Measurements from ENCODE around the gene GANC. TPM values are rescaled to one million over a fixed set of nuclear protein-coding genes. Genes with fewer than 3 reads are reported as not detected.
A peak's percentile ranks its signal among the peaks of the same experiment; 100 is the strongest.

Gene GANC
- total and polyA plus RNA-seq, 2 experiments from 2014 or later, result 7.4 to 12.6 TPM

GRCh38 chr15:42275780-42276391 is 2.9 kb downstream of the GANC start:
- H3K27me3 Mint-ChIP-seq (ENCODE audit: insufficient read depth, low read depth, poor library complexity), result peaks cover 2% of the 10 kb centered on the region
- Histone ChIP-seq H3K36me3 (ENCODE audit: insufficient read depth) (no peaks in the 10 kb centered on the region), H3K4me3 (peak overlapping the region; percentile 5), H3K27ac (ENCODE audit: low read depth) (peak overlapping the region; percentile 93), H2AFZ (no peak overlapping the region), H3K79me2 (replicated peaks; ENCODE audit: insufficient read depth) (peaks cover 20% of the 10 kb centered on the region), H3K9me2 (ENCODE audit: insufficient read depth) (no peaks in the 10 kb centered on the region), H3F3A (replicated peaks; ENCODE audit: low read depth) (no peaks in the 10 kb centered on the region), H3K4me1 (ENCODE audit: insufficient read depth) (peaks cover 22% of the 10 kb centered on the region; the same call in 1 of the 2 replicates), H3K4me2 (peak overlapping the region; percentile 16), H4K20me1 (replicated peaks; ENCODE audit: insufficient read depth) (no peaks in the 10 kb centered on the region), H3K27me3 (ENCODE audit: insufficient read depth) (no peaks in the 10 kb centered on the region)
- H3K27ac Mint-ChIP-seq, result peak overlapping the region; percentile 16
- H3K9me3 Mint-ChIP-seq, result no peaks in the 10 kb centered on the region
- no peak for ATAC-seq
- peaks cover 28% of the 10 kb centered on the region; the same call in 2 of the 3 replicates for H3K4me1 Mint-ChIP-seq
- peak overlapping the region; percentile 36 for H3K4me3 Mint-ChIP-seq
- H3K36me3 Mint-ChIP-seq (ENCODE audit: low read depth), result peaks cover 7% of the 10 kb centered on the region; the same call in 2 of the 3 replicates
- TF ChIP-seq ETS1 (IDR thresholded peaks at IDR 0.05) (no peak), EZH2 (IDR thresholded peaks at IDR 0.05; ENCODE audit: low read depth, unreplicated experiment) (no peak), JUNB (IDR thresholded peaks at IDR 0.05; ENCODE audit: unreplicated experiment) (no peak), NANOG (IDR thresholded peaks at IDR 0.05; ENCODE audit: borderline replicate concordance) (no peak), POLR2AphosphoS5 (IDR thresholded peaks at IDR 0.05; ENCODE audit: low read depth) (no peak), CTCF (conservative IDR thresholded peaks at IDR 0.05; ENCODE audit: low read depth in 2 of 2) (no peak), CREB1 (CRISPR knock-in tag; IDR thresholded peaks at IDR 0.05; ENCODE audit: low read depth) (no peak), ZNF331 (CRISPR knock-in tag; IDR thresholded peaks at IDR 0.05; ENCODE audit: low read depth) (no peak), EZH2phosphoT487 (IDR thresholded peaks at IDR 0.05; ENCODE audit: unreplicated experiment) (no peak), STAT1 (IDR thresholded peaks at IDR 0.05; ENCODE audit: unreplicated experiment) (no peak), ZNF462 (CRISPR knock-in tag; IDR thresholded peaks at IDR 0.05) (no peak), REST (IDR thresholded peaks at IDR 0.05; ENCODE audit: unreplicated experiment) (no peak), ZNF114 (CRISPR knock-in tag; IDR thresholded peaks at IDR 0.05) (no peak)
- peak; percentile 5 for DNase-seq (ENCODE audit: low spot score)

All from GM23338 (cell line).